ENCODE data around the gene MAP3K20. TPM values are rescaled to one million over a fixed set of nuclear protein-coding genes. Genes with fewer than 3 reads are reported as not detected.

MAP3K20 gene
- total RNA-seq, 1 donor from 2014 or later: 18.0 TPM

- H3K27me3 Mint-ChIP-seq (ENCODE audit: insufficient read depth, low read depth): no peaks in the 10 kb centered on the region
- H3K27me3 ChIP-seq: no peaks in the 10 kb centered on the region
- H3K27ac ChIP-seq: no peak overlapping the region
- H3K9ac ChIP-seq: no peak overlapping the region
- peaks cover 13% of the 10 kb centered on the region for H3K9me3 Mint-ChIP-seq
- no peak for DNase-seq (ENCODE audit: low spot score)
- peaks cover 1% of the 10 kb centered on the region for H3F3A ChIP-seq (ENCODE audit: low read depth)
- peaks cover 20% of the 10 kb centered on the region for H3K36me3 Mint-ChIP-seq
- no peak overlapping the region for H3K4me2 ChIP-seq
- TF ChIP-seq EZH2phosphoT487 (IDR thresholded peaks at IDR 0.05) (no peak), CTCF (IDR thresholded peaks at IDR 0.05) (no peak), EZH2 (IDR thresholded peaks at IDR 0.05) (no peak)
- H3K4me1 ChIP-seq: peaks cover 13% of the 10 kb centered on the region
- no peaks in the 10 kb centered on the region for H3K9me3 ChIP-seq (ENCODE audit: low read depth)
- H2AFZ ChIP-seq (replicated peaks): no peak overlapping the region
- H3K36me3 ChIP-seq: no peaks in the 10 kb centered on the region
- H3K4me3 ChIP-seq: no peak overlapping the region
- peak overlapping the region; percentile 48 for H3K27ac Mint-ChIP-seq
- no peaks in the 10 kb centered on the region for H3K79me2 ChIP-seq (ENCODE audit: low read depth)
- H3K4me3 Mint-ChIP-seq: no peak overlapping the region
- no peaks in the 10 kb centered on the region for H4K20me1 ChIP-seq (ENCODE audit: low read depth)
- peaks cover 33% of the 10 kb centered on the region for H3K4me1 Mint-ChIP-seq
These were observed 155.8 kb downstream of the MAP3K20 start for GRCh38 chr2:173231465-173231864.

- peak overlapping the region; percentile 12 for H3K27ac Mint-ChIP-seq
- no peak overlapping the region for H3K4me3 Mint-ChIP-seq
- H3K27me3 Mint-ChIP-seq (ENCODE audit: insufficient read depth, low read depth): no peaks in the 10 kb centered on the region
These were observed 157.5 kb downstream of the MAP3K20 start for GRCh38 chr2:173232956-173233744.

GRCh38 chr2:173235947-173236803 is 160.5 kb downstream of the MAP3K20 start:
- peak overlapping the region; percentile 45 for H3K4me2 ChIP-seq
- H4K20me1 ChIP-seq (ENCODE audit: low read depth): no peaks in the 10 kb centered on the region
- no peaks in the 10 kb centered on the region for H3K79me2 ChIP-seq (ENCODE audit: low read depth)
- no peak overlapping the region for H3K27ac ChIP-seq
- no peak for TF ChIP-seq EZH2phosphoT487 (IDR thresholded peaks at IDR 0.05)
- no peak for TF ChIP-seq EZH2 (IDR thresholded peaks at IDR 0.05)
- Mint-ChIP-seq H3K36me3 (peaks cover 23% of the 10 kb centered on the region), H3K4me1 (peaks cover 18% of the 10 kb centered on the region), H3K27ac (peak overlapping the region; percentile 85), H3K4me3 (no peak overlapping the region), H3K9me3 (peaks cover 13% of the 10 kb centered on the region), H3K27me3 (ENCODE audit: insufficient read depth, low read depth) (no peaks in the 10 kb centered on the region)
- H3K9me3 ChIP-seq (ENCODE audit: low read depth): no peaks in the 10 kb centered on the region
- peak; percentile 69 for DNase-seq (ENCODE audit: low spot score)
- H3K27me3 ChIP-seq: no peaks in the 10 kb centered on the region
- no peak overlapping the region for H3K9ac ChIP-seq
- peaks cover 4% of the 10 kb centered on the region for H3F3A ChIP-seq (ENCODE audit: low read depth)
- H2AFZ ChIP-seq (replicated peaks): no peak overlapping the region
- no peaks in the 10 kb centered on the region for H3K36me3 ChIP-seq
- no peak overlapping the region for H3K4me3 ChIP-seq
- H3K4me1 ChIP-seq: peaks cover 7% of the 10 kb centered on the region

More at GRCh38 chr2:173232956-173233744, 157.5 kb downstream of the MAP3K20 start:
- Histone ChIP-seq H3F3A (ENCODE audit: low read depth) (peaks cover 4% of the 10 kb centered on the region), H3K4me2 (no peak overlapping the region), H3K27ac (no peak overlapping the region), H3K36me3 (no peaks in the 10 kb centered on the region), H2AFZ (replicated peaks) (no peak overlapping the region), H3K4me1 (peaks cover 7% of the 10 kb centered on the region), H3K79me2 (ENCODE audit: low read depth) (no peaks in the 10 kb centered on the region), H3K4me3 (no peak overlapping the region), H3K27me3 (no peaks in the 10 kb centered on the region), H3K9me3 (ENCODE audit: low read depth) (no peaks in the 10 kb centered on the region), H4K20me1 (ENCODE audit: low read depth) (no peaks in the 10 kb centered on the region), H3K9ac (no peak overlapping the region)
- TF ChIP-seq EZH2 (IDR thresholded peaks at IDR 0.05) (no peak), EZH2phosphoT487 (IDR thresholded peaks at IDR 0.05) (no peak), CTCF (IDR thresholded peaks at IDR 0.05) (no peak)
- no peak for DNase-seq (ENCODE audit: low spot score)
- H3K36me3 Mint-ChIP-seq: peaks cover 20% of the 10 kb centered on the region
- H3K4me1 Mint-ChIP-seq: peaks cover 25% of the 10 kb centered on the region
- H3K9me3 Mint-ChIP-seq: peaks cover 13% of the 10 kb centered on the region

All from neural progenitor cell (in vitro differentiated cells).